Measurements from ENCODE around the gene RHEBL1.

The RHEBL1 gene

DNA sequence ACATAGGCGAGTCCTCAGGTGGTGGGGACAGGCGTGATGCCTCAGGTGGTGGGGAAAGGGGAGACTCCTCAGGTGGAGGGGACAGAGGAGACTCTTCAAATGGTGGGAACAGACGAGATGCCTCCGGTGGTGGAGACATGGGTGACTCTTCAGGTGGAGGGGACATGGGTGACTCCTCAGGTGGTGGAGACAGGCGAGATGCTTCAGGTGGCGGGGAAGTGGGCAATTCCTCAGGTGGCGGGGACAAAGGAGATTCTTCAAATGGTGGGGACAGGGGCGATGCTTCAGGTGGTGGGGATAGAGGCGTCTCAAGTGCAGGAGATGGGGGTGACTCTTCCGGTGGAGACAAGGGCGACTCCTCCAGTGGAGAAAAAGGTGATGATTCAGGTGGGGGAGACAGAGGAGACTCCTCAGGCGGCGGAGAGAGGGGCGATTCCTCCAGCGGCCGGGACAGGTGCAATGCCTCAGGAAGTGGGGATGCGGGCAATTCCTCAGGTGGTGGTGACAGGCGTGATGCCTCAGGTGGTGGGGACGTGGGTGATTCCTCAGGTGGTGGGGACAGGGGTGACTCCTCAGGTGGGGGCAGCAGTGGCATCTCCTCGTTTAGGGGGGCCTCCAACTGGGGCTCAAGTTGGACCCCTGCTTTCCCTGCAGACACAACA is 17.9 kb downstream of the RHEBL1 start:
- no peak for DNase-seq (ENCODE audit: low spot score)
- TF ChIP-seq CTCF (IDR thresholded peaks at IDR 0.05; ENCODE audit: extremely low read depth, missing control alignments): no peak

DNA sequence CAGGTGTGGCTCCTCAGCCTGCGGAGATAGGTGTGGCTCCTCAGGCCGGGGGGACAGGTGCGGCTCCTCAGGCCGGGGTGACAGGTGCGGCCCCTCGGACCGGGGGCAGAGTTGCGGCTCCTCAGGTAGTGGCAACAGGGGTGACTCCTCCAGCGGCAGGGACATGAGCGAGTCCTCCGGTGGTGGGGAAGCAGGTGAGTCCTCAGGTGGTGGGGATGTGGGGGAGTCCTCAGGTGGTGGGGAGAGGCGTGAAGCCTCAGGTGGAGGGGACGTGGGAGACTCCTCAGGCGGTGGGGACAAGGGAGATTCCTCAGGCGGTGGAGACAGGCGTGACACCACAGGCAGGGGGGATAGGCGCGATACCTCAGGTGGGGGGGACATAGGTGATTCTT is 18.4 kb downstream of the RHEBL1 start:
- TF ChIP-seq CTCF (IDR thresholded peaks at IDR 0.05; ENCODE audit: extremely low read depth, missing control alignments): no peak
- no peak for DNase-seq (ENCODE audit: low spot score)

GRCh38 chr12:49050507-49051372 is 19.0 kb downstream of the RHEBL1 start:
- no peak for DNase-seq (ENCODE audit: low spot score)
- TF ChIP-seq CTCF (IDR thresholded peaks at IDR 0.05; ENCODE audit: extremely low read depth, missing control alignments): no peak

DNA sequence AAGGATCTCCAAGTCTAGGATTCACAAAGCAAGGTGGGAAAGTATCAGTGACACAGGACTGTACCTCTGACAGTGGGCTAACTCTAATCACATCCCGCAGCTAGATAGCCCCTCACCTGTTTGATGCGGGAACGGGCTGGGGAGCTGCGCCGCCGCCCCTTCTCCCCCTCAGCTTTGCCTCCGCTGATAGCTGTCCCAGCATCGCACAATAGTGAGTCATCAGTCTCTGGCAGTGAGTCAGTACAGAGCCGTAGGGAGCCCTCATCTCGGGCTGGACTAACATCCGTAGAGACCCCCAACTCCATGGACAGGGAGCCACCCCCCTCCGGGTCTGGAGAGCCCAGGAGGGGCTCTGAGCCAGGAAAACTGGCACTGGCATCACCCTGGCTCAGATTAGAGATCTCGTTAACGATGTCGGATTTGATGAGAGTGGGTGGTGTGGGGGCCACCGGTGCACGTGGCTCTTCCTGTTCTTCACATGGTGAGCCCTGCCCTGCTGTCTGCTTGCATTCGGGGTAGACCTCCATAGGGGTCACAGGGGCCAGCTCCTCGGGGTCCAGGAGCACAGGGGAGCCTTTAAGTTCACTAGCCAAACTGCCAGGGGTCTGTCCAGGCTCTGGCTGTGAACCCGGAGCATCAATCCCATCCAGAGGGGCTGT is 20.1 kb downstream of the RHEBL1 start:
- no peak for DNase-seq (ENCODE audit: low spot score)
- no peak for TF ChIP-seq CTCF (IDR thresholded peaks at IDR 0.05; ENCODE audit: extremely low read depth, missing control alignments)

DNA sequence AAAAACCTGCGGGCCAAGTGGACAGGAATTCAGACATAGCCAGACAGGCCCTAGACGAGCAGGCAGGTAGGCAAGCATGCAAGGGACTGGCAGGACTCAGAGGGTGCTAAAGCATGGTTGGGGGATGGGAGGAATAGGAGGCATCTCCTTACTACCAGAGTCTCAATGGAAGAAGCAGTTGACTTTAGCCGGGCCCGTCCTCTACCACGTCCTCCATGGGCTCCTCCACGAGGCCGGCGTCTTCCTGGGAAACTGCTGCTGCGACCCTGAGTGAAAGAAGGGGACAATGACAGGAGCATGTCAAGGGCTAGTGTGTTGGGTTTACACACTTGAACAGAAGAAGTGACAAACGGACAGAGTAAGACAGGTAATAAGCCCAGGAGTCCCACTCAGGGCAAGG is 20.8 kb downstream of the RHEBL1 start:
- DNase-seq (ENCODE audit: low spot score): no peak
- no peak for TF ChIP-seq CTCF (IDR thresholded peaks at IDR 0.05; ENCODE audit: extremely low read depth, missing control alignments)

DNA sequence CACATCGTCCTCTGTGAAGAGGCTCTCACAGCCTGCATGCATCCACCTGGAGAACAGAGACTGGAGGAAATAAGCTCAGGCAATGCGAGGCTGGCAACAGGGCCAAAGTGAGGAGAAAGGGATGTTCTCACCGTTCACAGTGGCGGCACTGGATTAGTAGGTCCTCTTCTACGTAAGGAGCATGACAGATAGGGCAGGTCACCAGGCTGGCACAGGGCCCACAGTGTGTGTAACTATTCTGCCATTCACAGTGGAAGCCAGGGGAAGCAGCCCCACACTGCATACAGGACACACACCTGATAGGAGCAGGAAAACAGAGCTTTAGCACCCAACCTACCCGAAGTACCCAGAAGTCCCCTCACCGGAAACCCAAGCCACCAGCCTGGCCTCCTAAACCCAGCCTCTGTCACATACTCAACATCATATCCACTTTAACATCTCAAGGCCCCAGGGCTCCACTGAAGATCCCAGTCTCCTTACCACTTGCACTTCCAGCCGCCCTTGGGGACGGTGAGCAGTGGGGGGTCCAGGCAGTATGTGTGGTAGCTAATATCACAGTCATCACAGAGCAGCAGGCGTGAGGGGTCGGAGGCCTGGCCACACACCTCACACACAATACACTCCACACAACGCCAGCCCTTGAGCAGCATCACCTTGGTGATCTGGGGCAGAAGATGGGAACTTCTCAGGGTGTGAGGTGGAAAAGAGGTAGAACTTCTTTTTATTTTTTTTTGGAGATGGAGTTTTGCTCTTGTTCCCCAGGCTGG is 23.5 kb downstream of the RHEBL1 start:
- DNase-seq (ENCODE audit: low spot score): no peak

More for the DNA sequence above, 23.5 kb downstream of the RHEBL1 start:
- no peak for TF ChIP-seq CTCF (IDR thresholded peaks at IDR 0.05; ENCODE audit: extremely low read depth, missing control alignments)
